NCI-H748 treated with DMSO at 0.1 percent for 48 hours (cell line): ENCODE results near the gene MAMLD1.

ENCODE experiments used
- DNase-seq: peaks from one replicate; lab custom pipeline; 2025; lab: John Stamatoyannopoulos, UW

The MAMLD1 gene

GRCh38 chrX:150460781-150461180 lies 97.7 kb downstream of the MAMLD1 start:
- no peak for DNase-seq

DNA sequence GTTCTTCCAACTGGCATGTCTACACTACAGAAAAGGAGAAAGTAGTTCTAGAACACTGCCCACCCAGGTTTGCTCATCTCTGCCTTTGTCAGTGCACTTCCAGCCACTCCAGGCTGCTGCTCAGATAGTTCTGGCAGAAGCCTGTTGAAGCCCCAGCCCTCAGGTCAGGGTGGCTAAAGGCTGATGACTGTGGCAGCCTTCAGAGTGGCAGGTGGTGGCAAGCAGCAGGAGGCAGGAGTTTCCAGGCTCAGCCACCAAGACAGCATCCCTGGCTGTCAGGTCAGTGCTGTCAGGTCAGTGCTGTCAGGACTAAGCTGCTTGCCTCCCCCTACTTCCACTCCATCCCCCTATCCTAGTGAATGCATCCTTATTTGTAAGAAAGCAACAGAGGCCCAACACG lies 100.4 kb downstream of the MAMLD1 start:
- DNase-seq, result no peak

DNA sequence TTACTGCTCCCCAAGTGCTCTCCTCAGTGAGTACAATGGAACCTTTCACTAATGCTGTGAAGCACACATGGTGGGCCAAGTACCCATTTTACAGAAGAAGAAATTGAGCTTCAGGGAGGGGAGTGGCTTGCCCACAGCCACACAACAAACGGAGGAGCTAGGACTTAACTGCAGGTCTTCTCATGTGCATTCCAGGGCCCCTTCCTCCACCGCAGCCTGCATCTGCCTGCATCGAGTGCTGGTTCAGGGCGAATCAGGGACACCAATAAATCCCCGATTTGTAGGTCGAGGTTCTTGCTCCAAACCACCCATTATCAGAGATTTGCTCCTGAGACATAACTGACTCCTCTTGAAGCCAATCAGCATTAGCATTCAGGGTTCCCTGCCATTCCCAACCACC lies 100.9 kb downstream of the MAMLD1 start:
- DNase-seq, result no peak

GRCh38 chrX:150465326-150465725 lies 102.2 kb downstream of the MAMLD1 start:
- DNase-seq, result no peak

GRCh38 chrX:150465881-150466775 lies 103.0 kb downstream of the MAMLD1 start:
- DNase-seq, result no peak

- DNase-seq, result no peak
Observed at GRCh38 chrX:150472306-150472705, 109.2 kb downstream of the MAMLD1 start.

DNA sequence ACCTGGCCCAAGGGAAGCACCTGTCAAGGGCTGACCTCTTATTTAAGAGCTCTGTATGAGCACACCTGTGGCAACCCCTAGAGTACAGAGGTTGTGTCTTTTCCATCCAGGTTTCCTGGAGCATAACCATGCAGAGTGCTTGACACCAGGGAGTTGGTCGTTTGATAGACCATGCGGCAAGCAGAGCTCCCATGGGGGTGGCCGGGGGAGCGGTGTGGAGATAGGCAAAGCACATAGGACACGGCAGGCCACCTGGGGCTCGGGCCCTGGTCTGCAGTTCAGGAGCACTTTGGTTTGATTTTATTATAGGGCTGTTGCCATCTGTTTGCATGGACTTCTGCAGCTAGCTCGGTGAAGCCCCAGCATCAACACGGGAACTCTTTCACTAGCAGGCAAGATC lies 110.3 kb downstream of the MAMLD1 start:
- DNase-seq, result no peak

DNA sequence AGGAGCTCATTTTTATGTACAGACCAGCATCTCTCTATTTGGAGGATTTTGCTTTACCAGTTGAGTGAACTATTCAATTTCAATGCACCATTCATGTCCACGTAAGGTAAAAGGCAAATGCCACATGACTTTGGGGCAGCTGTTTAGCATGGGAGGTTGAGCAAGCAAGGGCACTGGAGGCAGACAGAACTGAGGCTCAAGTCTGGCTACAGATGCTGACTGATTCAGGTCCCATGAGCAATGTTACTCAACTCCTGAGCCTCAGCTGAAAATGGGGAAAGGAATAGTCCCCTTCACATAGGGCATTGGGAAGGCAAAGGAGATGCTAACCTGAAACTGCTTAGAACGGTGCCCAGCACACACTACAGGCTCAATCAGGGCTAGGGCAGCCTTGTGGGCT lies 112.3 kb downstream of the MAMLD1 start:
- no peak for DNase-seq

- DNase-seq, result no peak
Observed at GRCh38 chrX:150476164-150476699, 113.1 kb downstream of the MAMLD1 start.

- DNase-seq, result no peak
Observed at GRCh38 chrX:150477371-150477770, 114.3 kb downstream of the MAMLD1 start.

GRCh38 chrX:150478496-150479492 lies 115.7 kb downstream of the MAMLD1 start:
- DNase-seq, result no peak

- no peak for DNase-seq
Observed at GRCh38 chrX:150482537-150483206, 119.6 kb downstream of the MAMLD1 start.

DNA sequence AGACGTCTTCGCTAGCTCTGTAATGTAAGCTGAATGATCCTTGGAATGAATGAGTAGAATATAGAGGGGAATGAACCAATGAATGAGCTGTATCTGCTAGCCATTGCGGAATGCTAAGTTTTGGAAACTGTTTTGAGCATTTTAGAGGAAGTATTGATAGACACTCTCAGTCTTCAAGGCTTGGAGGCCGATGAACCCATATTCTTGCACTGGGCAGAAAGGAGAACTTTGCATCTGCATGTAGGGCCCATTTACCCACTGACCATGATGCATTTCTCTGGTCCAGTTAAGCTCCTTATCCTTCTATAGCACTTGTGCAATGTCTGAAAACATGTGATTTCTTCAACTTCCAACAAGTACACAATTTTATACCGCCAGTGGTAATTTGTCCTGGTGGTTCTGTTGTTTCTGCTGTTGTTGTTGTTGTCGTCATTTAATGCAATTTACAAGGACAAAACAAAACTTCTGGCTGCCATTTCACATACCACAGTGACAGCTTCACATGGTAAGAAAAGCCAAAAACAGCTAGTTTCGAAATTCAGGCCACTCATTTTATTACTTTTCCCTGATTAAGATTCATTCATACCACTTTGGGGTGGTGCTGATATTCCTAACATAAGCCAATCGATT lies 120.4 kb downstream of the MAMLD1 start:
- DNase-seq, result no peak

GRCh38 chrX:150486011-150486410 lies 122.9 kb downstream of the MAMLD1 start:
- no peak for DNase-seq

DNA sequence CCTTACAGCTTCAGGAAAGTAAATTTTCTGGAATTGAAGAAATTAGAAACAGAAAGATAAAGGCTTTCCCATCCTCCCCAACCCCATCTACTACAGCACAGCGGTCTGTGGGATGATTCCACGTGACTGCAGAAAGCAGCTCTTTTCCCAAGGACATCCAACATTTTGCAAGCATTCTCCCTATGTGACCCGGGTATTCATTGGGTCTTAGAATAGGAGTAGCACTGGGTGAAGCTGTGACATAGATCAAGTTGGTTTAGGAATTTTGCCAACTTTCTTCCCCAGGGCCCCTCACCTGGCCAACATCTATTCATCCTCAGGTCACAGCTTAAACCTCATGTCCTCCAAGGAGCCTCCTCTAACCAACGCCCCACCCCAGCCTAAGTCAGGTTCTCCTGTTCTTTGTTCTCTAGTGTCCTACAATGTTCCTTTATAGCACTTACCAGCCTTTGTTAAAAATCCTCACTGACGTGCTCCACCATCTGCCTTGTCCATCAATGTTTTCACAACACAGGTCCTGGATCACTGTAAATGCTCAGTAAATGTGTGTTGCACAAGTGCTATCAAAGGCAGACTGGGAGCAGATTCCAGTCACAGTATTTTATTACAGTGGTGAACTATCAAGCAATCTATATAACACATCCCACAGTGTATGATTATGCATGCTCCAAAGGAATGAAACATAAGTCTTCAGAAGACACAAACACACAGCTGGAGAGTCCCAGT lies 124.4 kb downstream of the MAMLD1 start:
- DNase-seq, result no peak

DNA sequence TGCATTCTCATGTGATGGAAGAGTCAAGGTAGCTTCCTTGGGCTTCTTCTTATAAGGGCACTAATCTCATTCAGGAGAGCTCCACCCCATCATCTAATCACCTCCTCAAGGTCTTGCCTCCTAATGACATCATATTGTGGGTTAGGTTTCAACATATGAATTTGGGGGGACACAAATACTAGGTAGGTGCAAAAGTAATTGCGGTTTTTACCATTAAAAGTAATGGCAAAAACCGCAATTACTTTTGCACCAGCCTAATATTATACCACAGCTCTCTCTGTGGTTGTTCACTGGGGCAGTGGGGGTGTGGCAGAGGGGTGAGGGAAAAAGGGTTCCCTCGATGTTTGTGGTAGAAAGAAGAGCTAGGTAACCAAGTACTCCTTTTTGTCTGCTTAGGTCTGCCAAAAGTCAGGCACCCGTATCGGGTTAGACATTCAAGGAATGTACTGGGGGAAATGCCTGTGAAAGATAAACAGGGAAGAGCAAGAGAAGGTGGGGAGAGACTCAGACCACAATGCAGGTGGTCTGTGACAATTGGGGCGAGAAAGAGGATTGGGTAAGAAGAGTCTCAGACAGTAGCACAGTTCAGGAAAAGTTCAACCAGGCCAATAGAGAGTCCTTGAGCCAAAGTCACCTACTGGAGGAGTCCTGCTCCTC lies 126.4 kb downstream of the MAMLD1 start:
- DNase-seq, result no peak

- DNase-seq, result no peak
Observed at GRCh38 chrX:150495496-150495895, 132.4 kb downstream of the MAMLD1 start.

- DNase-seq, result no peak
Observed at GRCh38 chrX:150499240-150499639, 136.1 kb downstream of the MAMLD1 start.

- DNase-seq, result no peak
Observed at GRCh38 chrX:150502091-150502490, 139.0 kb downstream of the MAMLD1 start.
